ENCODE data around the gene HSPBP1. TPM values are rescaled to one million over a fixed set of nuclear protein-coding genes. Genes with fewer than 3 reads are reported as not detected.
A peak's percentile ranks its signal among the peaks of the same experiment; 100 is the strongest.

HSPBP1 gene
- total RNA-seq, 1 donor from 2014 or later = 29.1 TPM

DNA sequence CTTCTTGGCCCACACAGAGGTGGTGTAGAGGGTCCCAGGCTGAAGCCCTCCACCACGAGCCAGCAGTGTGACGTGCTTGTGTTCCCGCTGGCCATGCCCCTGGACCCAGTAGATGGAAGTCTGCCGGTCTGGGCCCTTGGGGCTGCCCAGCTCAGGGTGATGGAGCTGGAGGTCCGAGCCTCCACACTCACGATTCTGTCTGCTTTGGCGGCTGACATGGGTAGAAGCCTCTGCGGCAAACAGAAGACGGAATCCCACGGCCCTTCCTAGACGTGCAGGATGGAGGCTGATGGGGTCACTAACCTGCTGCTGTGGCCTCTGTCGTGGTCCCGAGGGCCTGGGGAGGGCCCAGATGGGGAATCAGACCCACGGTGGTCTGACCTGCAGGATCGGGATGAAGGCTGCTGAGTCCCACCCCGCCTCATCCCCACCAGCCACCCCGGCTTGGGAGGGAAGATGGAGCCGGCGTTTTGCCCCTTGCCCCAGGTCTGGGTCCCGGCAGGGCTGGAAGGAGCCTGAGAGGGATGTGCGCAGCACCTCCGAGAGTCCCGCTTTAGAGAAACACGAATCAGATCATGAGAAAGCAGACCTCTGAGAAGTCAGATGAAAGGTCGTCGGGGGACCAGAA lies 55.8 kb downstream of the HSPBP1 start:
- Mint-ChIP-seq H3K4me1 (peaks cover 3% of the 10 kb centered on the region), H3K27ac (no peak overlapping the region), H3K4me3 (no peak overlapping the region), H3K9me3 (peaks cover 11% of the 10 kb centered on the region), H3K27me3 (ENCODE audit: low read depth) (no peaks in the 10 kb centered on the region), H3K36me3 (peaks cover 17% of the 10 kb centered on the region)
- no peak for DNase-seq (ENCODE audit: low spot score in 2 of 2, unreplicated experiment in 2 of 2)
- TF ChIP-seq CTCF (IDR thresholded peaks at IDR 0.05; ENCODE audit: unreplicated experiment) = no peak

DNA sequence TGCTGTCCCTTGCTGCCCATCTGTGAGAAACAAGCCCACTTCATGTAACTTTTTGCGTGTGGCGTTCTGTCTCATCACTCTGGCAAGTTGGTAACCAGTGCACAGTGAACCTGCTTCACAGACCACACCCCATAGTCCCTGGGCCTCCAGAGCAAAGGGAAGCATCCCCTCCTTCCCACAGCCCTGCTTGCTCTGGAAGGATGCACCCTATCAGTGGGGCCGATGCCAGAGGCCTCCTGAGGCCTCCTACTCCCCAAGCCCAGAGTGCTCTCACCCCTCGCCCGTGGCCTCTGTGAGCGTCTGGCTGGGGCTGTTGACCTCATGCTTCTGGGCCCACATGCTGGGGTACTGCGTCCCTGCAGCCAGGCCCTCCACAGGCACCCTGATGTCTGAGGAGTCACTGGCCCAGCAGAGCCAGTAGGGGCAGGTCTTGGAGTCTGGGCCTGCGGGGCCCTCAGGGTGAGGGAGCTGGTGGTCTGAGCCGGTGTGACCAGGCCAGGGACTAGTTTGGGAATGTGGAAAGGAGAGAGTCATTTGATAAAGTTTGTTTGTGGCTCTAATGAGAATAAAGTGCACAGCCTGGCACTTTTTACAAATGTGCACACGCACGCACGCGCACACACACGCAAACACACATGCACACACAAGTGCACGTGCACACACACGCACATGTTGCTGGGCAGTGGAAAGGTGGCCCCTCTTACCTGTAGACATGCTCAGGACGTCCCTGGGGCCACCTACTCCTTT lies 56.4 kb downstream of the HSPBP1 start:
- no peak overlapping the region for H3K4me3 Mint-ChIP-seq
- H3K27ac Mint-ChIP-seq = no peak overlapping the region
- peaks cover 17% of the 10 kb centered on the region for H3K36me3 Mint-ChIP-seq
- H3K27me3 Mint-ChIP-seq (ENCODE audit: low read depth) = no peaks in the 10 kb centered on the region
- H3K9me3 Mint-ChIP-seq = peaks cover 11% of the 10 kb centered on the region
- no peak for TF ChIP-seq CTCF (IDR thresholded peaks at IDR 0.05; ENCODE audit: unreplicated experiment)
- H3K4me1 Mint-ChIP-seq = peaks cover 3% of the 10 kb centered on the region
- DNase-seq (ENCODE audit: low spot score in 2 of 2, unreplicated experiment in 2 of 2) = no peak

DNA sequence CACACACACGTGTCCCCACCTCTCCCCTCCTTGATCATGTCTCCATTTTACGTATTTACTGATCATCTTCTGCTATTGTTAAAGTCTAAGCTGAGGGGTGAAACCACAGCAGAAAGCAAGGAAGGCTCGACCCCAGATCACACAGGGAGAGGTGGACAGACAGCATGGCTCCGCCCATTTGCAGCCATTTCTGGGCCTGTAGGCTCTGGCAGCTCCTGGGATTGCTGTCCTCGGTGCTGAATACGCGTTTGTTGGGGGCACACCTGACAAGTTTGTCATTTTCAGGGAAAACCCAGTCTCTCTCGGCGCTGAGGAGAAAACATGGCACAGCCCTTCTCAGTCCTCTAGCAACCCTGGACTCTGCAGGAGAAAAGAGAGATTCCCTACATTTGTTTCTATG lies 59.4 kb downstream of the HSPBP1 start:
- H3K27ac Mint-ChIP-seq = no peak overlapping the region
- H3K9me3 Mint-ChIP-seq = peaks cover 14% of the 10 kb centered on the region
- H3K4me3 Mint-ChIP-seq = no peak overlapping the region
- no peak for DNase-seq (ENCODE audit: low spot score in 2 of 2, unreplicated experiment in 2 of 2)
- TF ChIP-seq CTCF (IDR thresholded peaks at IDR 0.05; ENCODE audit: unreplicated experiment) = no peak
- H3K27me3 Mint-ChIP-seq (ENCODE audit: low read depth) = peaks cover 9% of the 10 kb centered on the region
- H3K36me3 Mint-ChIP-seq = peaks cover 7% of the 10 kb centered on the region
- peaks cover 11% of the 10 kb centered on the region for H3K4me1 Mint-ChIP-seq

DNA sequence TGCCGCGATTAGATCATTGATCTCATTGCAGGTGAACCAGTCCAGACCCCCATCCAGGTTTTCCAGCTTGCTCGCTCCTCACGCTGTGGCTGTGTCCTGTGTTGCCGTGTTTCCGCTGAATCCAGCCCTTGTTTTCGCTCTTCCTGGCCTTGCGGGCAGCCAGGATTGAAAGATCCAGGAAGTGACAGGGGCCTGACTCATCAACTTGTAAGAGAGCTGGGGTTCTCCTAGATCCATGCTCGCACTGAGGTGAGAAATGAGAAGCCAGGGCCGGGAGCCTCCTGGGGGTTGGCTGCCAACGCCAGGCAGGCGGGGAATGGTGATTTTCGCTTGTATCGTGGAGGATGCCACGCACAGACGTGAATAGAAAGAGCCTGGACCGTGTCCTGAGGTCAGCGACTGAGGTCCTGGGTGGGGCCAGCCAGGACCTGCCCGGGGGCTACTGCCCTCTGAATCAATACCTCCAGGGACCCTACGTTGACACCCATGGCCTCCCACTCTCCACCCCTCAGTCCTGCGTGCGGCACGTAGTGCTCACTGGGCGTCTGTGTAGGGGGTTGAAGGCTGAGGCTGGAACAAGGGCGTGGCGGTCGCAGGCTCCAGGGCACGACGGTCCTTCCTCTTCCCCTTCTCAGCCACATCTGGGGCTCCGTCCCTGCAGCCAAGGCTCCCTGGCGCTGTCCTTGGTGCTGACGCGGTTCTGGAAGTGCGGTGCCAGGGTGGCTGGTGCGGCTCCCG lies 63.3 kb downstream of the HSPBP1 start:
- Mint-ChIP-seq H3K9me3 (peaks cover 27% of the 10 kb centered on the region), H3K27me3 (ENCODE audit: low read depth) (peaks cover 12% of the 10 kb centered on the region), H3K4me1 (peaks cover 11% of the 10 kb centered on the region), H3K36me3 (peaks cover 11% of the 10 kb centered on the region), H3K4me3 (peak overlapping the region; percentile 73), H3K27ac (peak overlapping the region; percentile 86)
- DNase-seq (ENCODE audit: low spot score in 2 of 2, unreplicated experiment in 2 of 2) = peak; percentile 71 to 89
- no peak for TF ChIP-seq CTCF (IDR thresholded peaks at IDR 0.05; ENCODE audit: unreplicated experiment)

- DNase-seq (ENCODE audit: low spot score in 2 of 2, unreplicated experiment in 2 of 2) = no peak
- peaks cover 18% of the 10 kb centered on the region for H3K27me3 Mint-ChIP-seq (ENCODE audit: low read depth)
- no peak for TF ChIP-seq CTCF (IDR thresholded peaks at IDR 0.05; ENCODE audit: unreplicated experiment)
- H3K4me1 Mint-ChIP-seq = peaks cover 22% of the 10 kb centered on the region
- H3K4me3 Mint-ChIP-seq = no peak overlapping the region
- peaks cover 4% of the 10 kb centered on the region for H3K36me3 Mint-ChIP-seq
- H3K27ac Mint-ChIP-seq = no peak overlapping the region
- peaks cover 16% of the 10 kb centered on the region for H3K9me3 Mint-ChIP-seq
Observed at GRCh38 chr19:55213547-55213946, 66.4 kb downstream of the HSPBP1 start.

Measured in mesothelial cell of epicardium (in vitro differentiated cells).